Measurements from ENCODE around the gene ICAM3.

- TF ChIP-seq, protein P1, sequence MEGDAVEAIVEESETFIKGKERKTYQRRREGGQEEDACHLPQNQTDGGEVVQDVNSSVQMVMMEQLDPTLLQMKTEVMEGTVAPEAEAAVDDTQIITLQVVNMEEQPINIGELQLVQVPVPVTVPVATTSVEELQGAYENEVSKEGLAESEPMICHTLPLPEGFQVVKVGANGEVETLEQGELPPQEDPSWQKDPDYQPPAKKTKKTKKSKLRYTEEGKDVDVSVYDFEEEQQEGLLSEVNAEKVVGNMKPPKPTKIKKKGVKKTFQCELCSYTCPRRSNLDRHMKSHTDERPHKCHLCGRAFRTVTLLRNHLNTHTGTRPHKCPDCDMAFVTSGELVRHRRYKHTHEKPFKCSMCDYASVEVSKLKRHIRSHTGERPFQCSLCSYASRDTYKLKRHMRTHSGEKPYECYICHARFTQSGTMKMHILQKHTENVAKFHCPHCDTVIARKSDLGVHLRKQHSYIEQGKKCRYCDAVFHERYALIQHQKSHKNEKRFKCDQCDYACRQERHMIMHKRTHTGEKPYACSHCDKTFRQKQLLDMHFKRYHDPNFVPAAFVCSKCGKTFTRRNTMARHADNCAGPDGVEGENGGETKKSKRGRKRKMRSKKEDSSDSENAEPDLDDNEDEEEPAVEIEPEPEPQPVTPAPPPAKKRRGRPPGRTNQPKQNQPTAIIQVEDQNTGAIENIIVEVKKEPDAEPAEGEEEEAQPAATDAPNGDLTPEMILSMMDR (conservative IDR thresholded peaks at IDR 0.05; ENCODE audit: low read length), result no peak
- TF ChIP-seq EZH2phosphoT487 (IDR thresholded peaks at IDR 0.05; ENCODE audit: borderline replicate concordance, low read depth, low read length), result no peak
Observed at GRCh38 chr19:10289836-10290356, 49.5 kb downstream of the ICAM3 start, which contains the start of gene ICAM5.

All from OCI-LY7 (cell line).